ENCODE data around the gene SLC12A6.

SLC12A6 gene

DNA sequence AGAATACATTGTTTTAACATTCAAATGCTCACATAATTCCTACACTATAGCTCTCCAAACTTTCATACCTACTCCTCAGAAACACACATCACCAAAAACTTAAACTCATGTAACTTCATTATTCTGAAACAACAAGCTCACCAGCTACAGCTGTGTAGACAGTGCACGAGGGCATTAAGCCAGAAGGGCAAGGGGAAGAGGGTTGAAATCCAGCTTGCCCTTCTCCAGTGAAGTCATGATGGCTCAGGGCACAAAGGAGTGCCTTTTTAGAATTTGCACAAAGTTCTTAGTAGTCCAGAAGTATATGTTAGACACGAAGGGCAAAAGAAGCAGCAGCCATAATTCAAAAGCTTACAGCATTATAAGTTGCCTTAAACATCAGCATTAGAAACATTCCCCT lies 8.6 kb downstream of the SLC12A6 start:
- DNase-seq, result no peak

GRCh38 chr15:34327906-34328305 lies 9.7 kb downstream of the SLC12A6 start:
- DNase-seq, result no peak

GRCh38 chr15:34325368-34325767 lies 12.2 kb downstream of the SLC12A6 start:
- DNase-seq, result no peak

DNA sequence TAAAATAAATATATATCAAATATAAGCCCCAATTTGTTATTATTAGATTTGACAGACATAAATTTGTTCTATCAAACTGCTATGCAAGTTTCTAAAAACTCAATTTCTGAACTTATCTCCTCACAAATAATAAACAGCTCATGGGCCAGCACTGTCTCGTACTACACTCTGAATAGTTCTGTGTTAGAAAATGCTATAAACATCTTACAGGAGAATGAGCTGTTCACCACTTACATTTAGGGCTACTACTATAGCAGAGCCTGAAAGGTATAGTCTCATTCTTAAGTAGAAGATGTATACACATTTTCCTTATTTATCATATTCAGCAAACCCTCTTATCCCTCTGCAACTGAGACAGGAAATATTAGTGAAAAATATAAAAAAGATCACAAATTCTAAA lies 12.6 kb downstream of the SLC12A6 start:
- no peak for DNase-seq

DNA sequence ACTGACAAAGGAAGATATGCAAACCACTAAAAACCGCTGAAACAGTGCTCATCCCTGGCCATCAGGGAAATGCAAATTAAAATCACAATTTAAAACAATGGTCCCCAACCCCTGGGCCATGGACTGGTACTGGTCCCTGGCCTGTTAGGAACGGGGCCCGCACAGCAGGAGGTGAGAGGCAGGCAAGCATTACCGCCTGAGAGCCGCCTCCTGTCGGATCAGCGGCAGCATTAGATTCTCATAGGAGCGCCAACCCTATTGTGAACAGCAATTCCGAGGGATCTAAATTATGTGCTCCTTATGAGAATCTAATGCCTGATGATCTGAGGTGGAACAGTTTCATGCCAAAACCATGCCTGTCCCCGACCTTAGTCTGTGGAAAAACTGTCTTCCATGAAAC lies 14.4 kb downstream of the SLC12A6 start:
- DNase-seq, result no peak

GRCh38 chr15:34318277-34319079 lies 19.1 kb downstream of the SLC12A6 start:
- peak; percentile 67 for DNase-seq

DNA sequence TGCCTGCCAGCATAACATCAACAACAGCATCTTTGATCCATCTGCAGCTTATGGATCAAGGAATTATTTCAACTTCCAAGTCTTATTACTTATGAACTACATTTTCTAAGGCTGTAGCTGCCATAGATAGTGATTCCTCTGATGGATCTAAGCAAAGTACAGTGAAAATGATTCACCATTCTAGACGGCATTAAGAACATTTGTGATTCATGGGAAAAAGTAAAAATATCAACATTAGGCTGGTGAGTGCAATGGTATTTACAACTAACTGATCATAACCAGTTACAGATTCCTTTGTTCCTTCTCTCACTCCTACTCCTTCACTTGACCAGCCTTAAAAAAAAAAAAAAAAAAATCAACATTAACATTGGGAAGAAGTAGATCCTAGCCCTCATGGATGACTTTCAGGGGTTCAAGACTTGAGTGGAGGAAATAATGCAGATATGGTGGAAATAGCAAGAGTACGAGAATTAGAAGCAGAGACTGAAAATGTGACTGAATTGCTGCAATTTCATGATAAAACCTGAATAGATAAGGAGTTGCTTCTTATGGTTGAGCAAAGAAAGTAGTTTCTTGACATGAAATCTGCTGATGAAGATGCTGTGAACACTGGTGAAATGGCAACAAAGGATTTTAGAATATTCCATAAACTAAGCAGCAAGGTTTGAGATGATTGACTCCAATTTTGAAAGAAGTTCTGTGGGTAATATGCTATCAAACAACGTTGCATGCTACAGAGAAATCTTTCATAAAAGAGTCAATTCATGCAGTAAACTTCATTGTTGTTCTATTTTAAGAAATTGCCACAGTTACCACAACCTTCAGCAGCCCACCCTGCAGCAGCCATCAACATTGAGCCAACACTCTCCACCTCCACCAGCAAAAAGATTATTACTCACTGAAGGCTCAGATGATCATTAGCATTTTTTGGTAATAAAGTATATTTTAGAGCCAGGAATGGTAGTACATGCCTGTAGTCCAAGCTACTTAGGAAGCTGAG lies 22.8 kb downstream of the SLC12A6 start:
- no peak for DNase-seq

DNA sequence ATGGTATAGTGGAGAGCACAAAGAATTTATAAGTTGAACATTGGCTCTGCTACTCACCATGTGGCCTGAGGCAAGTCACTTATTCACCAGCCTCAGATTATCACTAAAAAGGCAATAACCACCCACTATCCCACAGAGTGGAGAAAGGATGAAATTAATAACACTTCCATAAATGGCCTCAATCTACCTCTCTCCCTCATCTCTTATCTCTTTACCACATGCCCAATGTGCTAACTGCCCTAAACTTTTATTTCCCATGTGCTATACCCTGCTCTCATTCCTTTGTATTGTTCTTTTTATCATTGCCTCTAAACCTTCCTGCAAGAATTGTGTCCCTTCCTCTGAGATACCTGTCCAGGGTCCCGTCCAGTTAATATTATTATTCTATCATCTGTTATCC lies 26.0 kb downstream of the SLC12A6 start:
- DNase-seq, result no peak

- peak; percentile 75 for DNase-seq
These were observed 33.0 kb downstream of the SLC12A6 start for GRCh38 chr15:34304613-34305012.

DNA sequence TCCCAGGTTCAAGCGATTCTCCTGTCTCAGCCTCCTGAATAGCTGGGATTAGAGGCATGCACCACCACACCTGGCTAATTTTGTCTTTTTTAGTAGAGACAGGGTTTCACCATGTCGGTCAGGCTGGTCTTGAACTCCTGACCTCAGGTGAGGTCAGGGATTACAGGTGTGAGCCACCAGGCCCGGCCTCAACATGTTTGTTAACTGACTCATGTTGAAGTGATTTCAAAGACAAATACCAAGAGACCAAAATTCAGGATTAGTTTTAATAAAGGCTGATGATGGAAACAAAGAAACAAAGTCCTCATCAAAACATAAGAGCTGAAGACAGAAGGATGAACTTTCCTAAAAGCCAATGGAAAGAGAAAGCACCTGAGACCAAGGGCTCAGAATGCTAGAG lies 36.5 kb downstream of the SLC12A6 start:
- no peak for DNase-seq

GRCh38 chr15:34297059-34297458 lies 40.5 kb downstream of the SLC12A6 start:
- DNase-seq, result peak; percentile 15

DNA sequence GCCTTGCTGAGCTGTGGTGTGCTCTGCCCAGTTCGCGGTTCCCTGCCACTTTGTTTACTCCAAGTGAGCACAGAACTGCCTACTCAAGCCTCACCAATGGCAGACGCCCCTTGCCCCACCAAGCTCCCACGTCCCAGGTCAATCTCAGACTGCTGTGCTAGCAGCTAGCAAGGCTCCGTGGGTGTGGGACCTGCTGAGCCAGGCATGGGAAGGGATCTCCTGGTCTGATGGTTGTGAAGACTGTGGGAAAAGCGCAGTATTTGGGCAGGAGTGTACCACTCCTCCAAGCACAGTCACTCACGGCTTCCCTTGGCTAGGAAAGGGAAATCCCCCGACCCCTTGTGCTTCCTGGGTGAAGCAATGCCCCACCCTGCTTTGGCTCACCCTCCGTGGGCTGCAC lies 45.0 kb downstream of the SLC12A6 start:
- no peak for DNase-seq

DNA sequence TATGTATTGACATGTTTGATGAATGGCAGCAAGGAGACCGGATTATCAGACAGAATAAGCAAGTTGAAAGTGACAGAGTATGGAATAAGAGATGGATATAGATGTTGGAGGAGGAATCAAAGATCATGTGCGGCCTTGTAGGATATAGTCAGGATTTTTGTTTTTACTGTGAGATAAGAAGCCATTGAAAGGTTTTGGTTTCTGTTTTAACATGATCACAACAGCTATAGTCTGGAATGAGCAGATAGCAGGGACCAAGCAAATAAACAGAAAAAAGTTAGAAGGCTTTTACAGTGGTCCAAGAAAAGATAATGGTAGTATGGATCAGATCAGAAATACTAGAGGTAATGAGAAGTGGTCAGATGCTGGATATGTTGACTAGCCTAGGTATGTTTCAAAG lies 52.6 kb downstream of the SLC12A6 start:
- no peak for DNase-seq

GRCh38 chr15:34282384-34282783 lies 55.2 kb downstream of the SLC12A6 start:
- no peak for DNase-seq

DNA sequence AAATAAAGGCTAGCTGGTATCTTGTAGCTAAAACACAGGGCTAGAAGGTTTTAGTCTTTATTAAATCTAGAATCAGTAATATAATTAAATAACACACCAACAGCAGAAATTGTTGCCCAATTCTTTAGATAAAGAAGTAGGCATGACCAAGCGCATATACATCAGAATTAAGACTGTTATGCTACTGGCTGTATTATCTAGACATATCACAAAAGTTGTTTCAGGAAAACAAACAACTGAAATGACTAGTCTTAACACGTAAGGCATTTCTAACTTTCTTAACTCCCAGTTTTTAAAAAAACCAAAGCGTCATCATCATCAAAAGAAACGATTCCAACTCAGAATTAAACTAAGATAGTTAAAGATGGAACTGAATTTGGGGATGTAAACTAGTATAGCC lies 57.4 kb downstream of the SLC12A6 start:
- no peak for DNase-seq

- DNase-seq, result no peak
These were observed 58.2 kb downstream of the SLC12A6 start for GRCh38 chr15:34279368-34279767.

- DNase-seq, result peak; percentile 41
These were observed 61.9 kb downstream of the SLC12A6 start for GRCh38 chr15:34275721-34276120.

DNA sequence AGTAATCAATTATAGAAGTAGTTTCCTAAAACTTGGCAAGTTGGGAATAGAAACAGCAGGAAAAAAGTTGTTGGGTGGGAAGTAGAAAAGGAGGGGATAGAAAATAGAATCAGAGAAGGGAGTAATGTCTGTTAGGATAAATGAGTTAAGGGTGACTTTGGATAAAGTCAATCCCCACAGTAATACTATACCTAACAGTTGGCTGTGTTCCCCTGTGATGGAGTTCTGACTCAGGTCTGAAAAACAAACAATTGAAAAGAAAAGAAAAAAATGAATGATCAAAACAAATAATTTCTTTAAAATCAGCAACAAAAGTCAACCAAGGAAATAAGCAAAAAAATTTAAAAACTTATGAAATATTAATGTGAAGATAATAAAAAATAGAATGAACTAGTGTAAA lies 62.4 kb downstream of the SLC12A6 start:
- no peak for DNase-seq

GRCh38 chr15:34271493-34271892 lies 66.1 kb downstream of the SLC12A6 start:
- peak; percentile 51 for DNase-seq

- DNase-seq, result no peak
These were observed 70.8 kb downstream of the SLC12A6 start for GRCh38 chr15:34266751-34267150.

DNA sequence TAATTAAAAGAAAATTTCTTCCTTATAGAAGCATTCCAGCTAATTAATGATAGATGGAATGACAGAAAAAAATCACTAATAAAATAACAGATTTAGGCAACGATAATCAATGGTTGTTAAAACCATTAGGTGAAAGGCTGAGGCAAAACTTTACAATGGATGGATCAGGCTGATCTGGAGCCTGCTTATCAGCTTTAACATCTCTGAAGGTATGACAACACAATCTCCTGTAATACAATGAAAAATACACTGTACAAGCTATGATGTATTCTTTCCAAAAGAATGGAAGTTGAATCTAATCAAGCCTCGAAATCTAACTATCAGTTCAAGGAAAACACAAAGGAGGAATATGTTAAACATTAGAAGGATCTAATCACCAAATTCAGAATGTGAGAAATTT lies 73.5 kb downstream of the SLC12A6 start:
- DNase-seq, result no peak

DNA sequence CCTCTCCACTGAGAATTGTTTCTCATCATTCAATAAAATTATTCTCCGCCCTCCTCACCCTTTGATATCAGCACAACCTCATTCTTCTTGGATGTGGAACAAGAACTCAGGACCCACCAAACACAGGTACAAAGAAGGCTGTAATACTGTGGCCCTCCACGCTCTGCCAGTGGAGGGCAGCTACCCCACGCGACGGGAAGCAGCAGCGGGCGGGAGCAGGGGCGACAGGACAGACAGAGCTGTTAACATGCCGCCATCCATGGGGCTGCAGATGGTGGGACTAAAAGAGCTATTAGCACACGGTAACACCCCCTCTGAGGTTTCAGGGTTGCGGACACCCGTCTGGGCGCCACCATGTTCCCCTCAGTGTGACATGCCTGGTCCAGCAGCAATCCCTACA lies 75.2 kb downstream of the SLC12A6 start:
- no peak for DNase-seq

- no peak for DNase-seq
These were observed 78.0 kb downstream of the SLC12A6 start for GRCh38 chr15:34259566-34259965.

DNA sequence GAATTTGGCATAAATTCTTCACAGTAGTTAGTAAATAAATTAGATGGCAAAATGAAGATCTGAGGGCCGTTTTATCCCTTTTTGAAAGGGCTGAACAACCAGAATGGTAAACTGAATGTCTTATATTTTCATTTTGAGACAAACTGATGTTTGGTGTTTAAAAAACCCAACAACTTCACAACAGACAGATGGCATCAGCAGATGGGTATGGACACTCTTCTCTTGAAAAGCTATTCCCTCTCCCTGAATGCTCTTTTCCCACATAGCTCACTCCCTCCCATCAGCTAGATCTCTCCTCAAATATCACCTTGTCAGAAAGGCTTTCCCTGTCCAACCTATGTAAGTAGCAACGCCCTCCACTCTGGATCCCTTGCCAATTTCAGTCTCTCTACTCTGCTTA lies 79.4 kb downstream of the SLC12A6 start:
- DNase-seq, result no peak
